Gastrocnemius medialis (tissue), 4 donors: ENCODE results near the gene SIRT7.

ENCODE experiments used
- POLR2A ChIP-seq, 2 donors: fragments of 450-650 bp; IDR thresholded peaks; one replicate each; pipeline ENCODE4 v1.6.1; 2017; ENCODE audit warnings: antibody characterized with exemption in 2 of 2, mild to moderate bottlenecking in 2 of 2, moderate library complexity in 2 of 2
- TF ChIP-seq, protein P1 (sequence below), 5 experiments: fragments of 450-650 bp in 3 of 5; fragments of 200-600 bp in 2 of 5; sonication (generic) in 2 of 5; IDR thresholded peaks in 4 of 5; conservative IDR thresholded peaks in 1 of 5; 1 replicate in 4 of 5; 2 replicates in 1 of 5; pipeline ENCODE4 v1.5.1; 2016 to 2019; ENCODE audit warnings: antibody characterized with exemption in 5 of 5, mild to moderate bottlenecking in 3 of 5, moderate library complexity in 3 of 5

DNA sequence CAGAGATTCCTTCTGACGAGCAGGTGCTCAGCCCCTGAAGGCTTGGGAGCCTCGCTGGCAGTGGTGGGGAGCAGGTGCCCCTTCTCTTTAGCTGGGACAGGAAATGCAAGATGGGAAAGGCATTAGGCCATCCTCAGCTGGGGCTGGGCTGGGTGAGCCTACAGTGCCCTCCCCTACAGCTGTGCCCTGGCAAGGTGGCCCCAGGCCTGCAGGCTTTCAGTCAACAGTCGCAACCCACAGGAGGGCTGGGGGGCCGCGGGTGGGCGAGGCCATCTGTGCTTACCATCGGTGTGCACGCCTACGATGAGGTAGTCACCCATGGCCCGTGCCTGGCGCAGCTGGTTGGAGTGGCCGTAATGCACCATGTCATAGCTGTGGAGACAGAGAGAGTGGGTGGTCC lies 8.7 kb downstream of the SIRT7 start:
- no peak for TF ChIP-seq POLR2A (IDR thresholded peaks at IDR 0.05)
- TF ChIP-seq, protein P1, sequence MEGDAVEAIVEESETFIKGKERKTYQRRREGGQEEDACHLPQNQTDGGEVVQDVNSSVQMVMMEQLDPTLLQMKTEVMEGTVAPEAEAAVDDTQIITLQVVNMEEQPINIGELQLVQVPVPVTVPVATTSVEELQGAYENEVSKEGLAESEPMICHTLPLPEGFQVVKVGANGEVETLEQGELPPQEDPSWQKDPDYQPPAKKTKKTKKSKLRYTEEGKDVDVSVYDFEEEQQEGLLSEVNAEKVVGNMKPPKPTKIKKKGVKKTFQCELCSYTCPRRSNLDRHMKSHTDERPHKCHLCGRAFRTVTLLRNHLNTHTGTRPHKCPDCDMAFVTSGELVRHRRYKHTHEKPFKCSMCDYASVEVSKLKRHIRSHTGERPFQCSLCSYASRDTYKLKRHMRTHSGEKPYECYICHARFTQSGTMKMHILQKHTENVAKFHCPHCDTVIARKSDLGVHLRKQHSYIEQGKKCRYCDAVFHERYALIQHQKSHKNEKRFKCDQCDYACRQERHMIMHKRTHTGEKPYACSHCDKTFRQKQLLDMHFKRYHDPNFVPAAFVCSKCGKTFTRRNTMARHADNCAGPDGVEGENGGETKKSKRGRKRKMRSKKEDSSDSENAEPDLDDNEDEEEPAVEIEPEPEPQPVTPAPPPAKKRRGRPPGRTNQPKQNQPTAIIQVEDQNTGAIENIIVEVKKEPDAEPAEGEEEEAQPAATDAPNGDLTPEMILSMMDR (IDR thresholded peaks at IDR 0.05 in 4 of 5, conservative IDR thresholded peaks at IDR 0.05 in 1 of 5): no peak
